H9 (cell line): ENCODE data around the gene TMUB2. TPM values are rescaled to one million over a fixed set of nuclear protein-coding genes. Genes with fewer than 3 reads are reported as not detected.

ENCODE experiments used
- DNase-seq: peaks from one replicate; pipeline ENCODE4 v3.0.0-alpha.2; 2017
- H2AFZ ChIP-seq: one replicate; pipeline ENCODE4 v1.6.1; 2013; ENCODE audit warnings: mild to moderate bottlenecking, low read length, control low read depth, moderate library complexity
- H2AK5ac ChIP-seq: 2 replicates; pipeline ENCODE4 v1.6.1; 2013; ENCODE audit warnings: low read length, control low read depth, mixed read lengths; ENCODE audit not compliant: insufficient read length
- H2BK120ac ChIP-seq: one replicate; pipeline ENCODE4 v1.6.1; 2013; ENCODE audit warnings: low read depth, mild to moderate bottlenecking, low read length, control low read depth, inconsistent platforms; ENCODE audit not compliant: poor library complexity, severe bottlenecking
- H2BK12ac ChIP-seq: 2 replicates; pipeline ENCODE4 v1.6.1; 2013; ENCODE audit warnings: low read length, control low read depth, mixed read lengths, low read depth; ENCODE audit not compliant: insufficient read length
- H2BK15ac ChIP-seq: 2 replicates; pipeline ENCODE4 v1.6.1; 2013; ENCODE audit warnings: low read depth, low read length, control low read depth
- H2BK20ac ChIP-seq: one replicate; pipeline ENCODE4 v1.6.1; 2013; ENCODE audit warnings: low read depth, mild to moderate bottlenecking, low read length, control low read depth, inconsistent platforms; ENCODE audit not compliant: poor library complexity, severe bottlenecking
- H2BK5ac ChIP-seq: 2 replicates; pipeline ENCODE4 v1.6.1; 2013; ENCODE audit warnings: low read length, control low read depth, mixed read lengths; ENCODE audit not compliant: insufficient read length
- H3K14ac ChIP-seq: 2 replicates; pipeline ENCODE4 v1.6.1; 2013; ENCODE audit warnings: low read length, control low read depth; ENCODE audit not compliant: insufficient read depth
- H3K18ac ChIP-seq: 2 replicates; pipeline ENCODE4 v1.6.1; 2013; ENCODE audit warnings: low read depth, mild to moderate bottlenecking, mixed read lengths, low read length, control low read depth; ENCODE audit not compliant: insufficient read length
- H3K23ac ChIP-seq: 2 replicates; pipeline ENCODE4 v1.6.1; 2013; ENCODE audit warnings: low read length, control low read depth, mixed read lengths, low read depth; ENCODE audit not compliant: insufficient read length
- H3K23me2 ChIP-seq: 2 replicates; pipeline ENCODE4 v1.6.1; 2013; ENCODE audit warnings: low read depth, mild to moderate bottlenecking, mixed read lengths, low read length, control low read depth; ENCODE audit not compliant: insufficient read length, poor library complexity, severe bottlenecking
- H3K27ac ChIP-seq: 2 replicates; pipeline ENCODE4 v1.5.1; 2013; ENCODE audit warnings: low read length, control low read depth, mixed read lengths, low read depth; ENCODE audit not compliant: insufficient read length
- H3K27me3 ChIP-seq: 2 replicates; pipeline ENCODE4 v1.6.1; 2013; ENCODE audit warnings: low read length, control low read depth, inconsistent platforms; ENCODE audit not compliant: insufficient read depth
- H3K4ac ChIP-seq: 2 replicates; pipeline ENCODE4 v1.6.1; 2013; ENCODE audit warnings: low read depth, mild to moderate bottlenecking, control low read depth, inconsistent platforms, low read length, moderate library complexity
- H3K4me1 ChIP-seq: 2 replicates; pipeline ENCODE4 v1.6.1; 2013; ENCODE audit warnings: low read length, control low read depth, inconsistent platforms; ENCODE audit not compliant: insufficient read depth
- H3K4me2 ChIP-seq: 2 replicates; pipeline ENCODE4 v1.6.1; 2013; ENCODE audit warnings: low read length, control low read depth, mixed read lengths; ENCODE audit not compliant: insufficient read length, insufficient read depth
- H3K56ac ChIP-seq: 2 replicates; pipeline ENCODE4 v1.6.1; 2013; ENCODE audit warnings: low read depth, mild to moderate bottlenecking, mixed read lengths, low read length, control low read depth; ENCODE audit not compliant: insufficient read length
- H3K79me1 ChIP-seq: 2 replicates; pipeline ENCODE4 v1.6.1; 2013; ENCODE audit warnings: low read depth, mild to moderate bottlenecking, moderate library complexity, low read length, control low read depth, inconsistent platforms; ENCODE audit not compliant: insufficient read depth, poor library complexity, severe bottlenecking
- H3K79me2 ChIP-seq: 2 replicates; pipeline ENCODE4 v1.6.1; 2013; ENCODE audit warnings: low read length, control low read depth, inconsistent platforms; ENCODE audit not compliant: insufficient read depth
- H3K9ac ChIP-seq: 2 replicates; pipeline ENCODE4 v1.6.1; 2013; ENCODE audit warnings: low read length, control low read depth, mixed read lengths; ENCODE audit not compliant: insufficient read length; ENCODE audit errors: extremely low read depth
- H3K9me3 ChIP-seq: one replicate; pipeline ENCODE4 v1.6.1; 2013; ENCODE audit warnings: low read depth, low read length, inconsistent platforms; ENCODE audit not compliant: control insufficient read depth
- H3T11ph ChIP-seq: one replicate; pipeline ENCODE4 v1.6.1; 2013; ENCODE audit warnings: mild to moderate bottlenecking, low read length, control low read depth, inconsistent platforms
- H4K20me1 ChIP-seq: one replicate; pipeline ENCODE4 v1.6.1; 2013; ENCODE audit not compliant: control insufficient read depth, insufficient read length, insufficient read depth
- H4K5ac ChIP-seq: 2 replicates; pipeline ENCODE4 v1.6.1; 2013; ENCODE audit warnings: low read depth, mild to moderate bottlenecking, mixed read lengths, low read length, control low read depth; ENCODE audit not compliant: insufficient read length
- H4K8ac ChIP-seq: replicated peaks from 2 replicates; pipeline ENCODE4 v1.6.1; 2013; ENCODE audit warnings: low read length, control low read depth, mixed read lengths, low read depth; ENCODE audit not compliant: insufficient read length
- H4K91ac ChIP-seq: 2 replicates; pipeline ENCODE4 v1.6.1; 2013; ENCODE audit warnings: low read depth, mild to moderate bottlenecking, moderate library complexity, mixed read lengths, low read length, control low read depth; ENCODE audit not compliant: insufficient read length
- H3K27ac Mint-ChIP-seq, 3 experiments: 2 replicates in 2 of 3; 3 replicates in 1 of 3; pipeline ENCODE4 v1.8.0; 2020 to 2021; ENCODE audit warnings: mixed read lengths in 3 of 3, mild to moderate bottlenecking in 1 of 3, moderate library complexity in 1 of 3
- H3K27me3 Mint-ChIP-seq: 2 replicates; pipeline ENCODE4 v1.8.0; 2021; ENCODE audit warnings: low read depth, mild to moderate bottlenecking, moderate library complexity, mixed read lengths
- H3K36me3 Mint-ChIP-seq, 3 experiments: 2 replicates in 2 of 3; 3 replicates in 1 of 3; pipeline ENCODE4 v1.8.0; 2020 to 2021; ENCODE audit warnings: low read depth in 3 of 3, mixed read lengths in 3 of 3; ENCODE audit not compliant: insufficient read depth in 1 of 3
- H3K4me1 Mint-ChIP-seq, 2 experiments: 2 replicates each; pipeline ENCODE4 v1.8.0; 2020; ENCODE audit warnings: mixed read lengths in 2 of 2
- H3K4me3 Mint-ChIP-seq, 2 experiments: 2 replicates in 1 of 2; 3 replicates in 1 of 2; pipeline ENCODE4 v1.8.0; 2020 to 2021; ENCODE audit warnings: mild to moderate bottlenecking in 2 of 2, mixed read lengths in 2 of 2, moderate library complexity in 1 of 2
- H3K9me3 Mint-ChIP-seq, 2 experiments: 2 replicates in 1 of 2; 3 replicates in 1 of 2; pipeline ENCODE4 v1.8.0; 2020; ENCODE audit warnings: mild to moderate bottlenecking in 2 of 2, mixed read lengths in 2 of 2, moderate library complexity in 1 of 2
- CTCF ChIP-seq: fragments of 200-600 bp; sonication (generic); conservative IDR thresholded peaks from 3 replicates; pipeline ENCODE4 v1.8.0; 2021; ENCODE audit warnings: antibody characterized with exemption, mild to moderate bottlenecking
- WGBS: extraction: QIAGEN DNeasy Blood & Tissue Kit; methylation state at CpG from one replicate; pipeline ENCODE4 v1.1.7; 2013; ENCODE audit warnings: missing lambda C conversion rate, low lambda C conversion rate, mixed read lengths; ENCODE audit not compliant: insufficient read length; ENCODE audit errors: extremely low coverage; 5-methylcytosine and 5-hydroxymethylcytosine counted together
- total RNA-seq: library from RNA; stranded (reverse); gene quantifications from 2 replicates; pipeline ENCODE4 v1.2.1, GENCODE V29; 2021

Gene TMUB2
- total RNA-seq, 1 experiment from 2014 or later, result 22.9 TPM

GRCh38 chr17:44221084-44221861 is 34.5 kb downstream of the TMUB2 start:
- Histone ChIP-seq H3K56ac (no peak overlapping the region), H4K5ac (no peak overlapping the region), H4K91ac (no peak overlapping the region), H4K20me1 (no peaks in the 10 kb centered on the region), H3K4ac (no peak overlapping the region), H2BK12ac (no peak overlapping the region), H3K14ac (peak overlapping the region; percentile 57; the same call in 1 of the 2 replicates), H2BK15ac (no peak overlapping the region), H3K27me3 (no peaks in the 10 kb centered on the region), H3T11ph (no peak overlapping the region), H3K23me2 (peaks cover 27% of the 10 kb centered on the region), H2AK5ac (no peak overlapping the region), H3K79me1 (peaks cover 6% of the 10 kb centered on the region), H2AFZ (no peak overlapping the region), H2BK20ac (no peak overlapping the region), H4K8ac (no peak overlapping the region), H3K18ac (peak overlapping the region; percentile 45), H2BK120ac (no peak overlapping the region), H3K23ac (no peak overlapping the region), H3K4me1 (0 out of 2 replicates have a peak, but pooled peaks cover 4% of the 10 kb centered on the region), H3K79me2 (peaks cover 6% of the 10 kb centered on the region; the same call in 1 of the 2 replicates), H3K27ac (no peak overlapping the region), H3K9ac (peak overlapping the region; percentile 93), H3K4me2 (peak overlapping the region; percentile 88), H2BK5ac (no peak overlapping the region), H3K9me3 (no peaks in the 10 kb centered on the region)
- Mint-ChIP-seq H3K4me1 (peaks cover 17 to 21% of the 10 kb centered on the region in 2 experiments), H3K9me3 (no peaks in the 10 kb centered on the region; a peak in 1 of 5 replicates), H3K4me3 (peak overlapping the region; percentile 83 to 90), H3K27me3 (no peaks in the 10 kb centered on the region; the same call in 1 of the 2 replicates), H3K27ac (peak overlapping the region; percentile 88 to 98 (median 92)), H3K36me3 (peaks cover 0 to 18% (median 14%) of the 10 kb centered on the region in 3 experiments; a peak in 6 of 7 replicates)
- WGBS, result no CpG with 5 or more reads among the region's 54 CpGs
- peak; percentile 84 for DNase-seq
- no peak for TF ChIP-seq CTCF
